Measurements from ENCODE around the gene FBXO46.

FBXO46 gene

GRCh38 chr19:45682117-45682516 lies 48.6 kb downstream of the FBXO46 start:
- no peak for DNase-seq (ENCODE audit: low read depth)

- DNase-seq (ENCODE audit: low read depth), result peak; percentile 82
Measured at GRCh38 chr19:45681391-45682015, 49.2 kb downstream of the FBXO46 start.

GRCh38 chr19:45677351-45678230 lies 53.1 kb downstream of the FBXO46 start:
- DNase-seq (ENCODE audit: low read depth), result peak; percentile 87

- no peak for DNase-seq (ENCODE audit: low read depth)
Measured at GRCh38 chr19:45676851-45677263, 53.8 kb downstream of the FBXO46 start.

- DNase-seq (ENCODE audit: low read depth), result no peak
Measured at GRCh38 chr19:45674946-45675345, 55.8 kb downstream of the FBXO46 start.

GRCh38 chr19:45670670-45671453 lies 59.8 kb downstream of the FBXO46 start:
- DNase-seq (ENCODE audit: low read depth), result peak; percentile 88

GRCh38 chr19:45668342-45668871 lies 62.3 kb downstream of the FBXO46 start:
- no peak for DNase-seq (ENCODE audit: low read depth)

- DNase-seq (ENCODE audit: low read depth), result peak; percentile 65
Measured at GRCh38 chr19:45667620-45668341, 62.9 kb downstream of the FBXO46 start, which contains the start of gene GIPR. TSS of gene GIPR (plus strand) at chr19:45668221. CDS start at chr19:45669521, 1,300 bp downstream.

- no peak for DNase-seq (ENCODE audit: low read depth)
Measured at GRCh38 chr19:45664575-45664974, 66.1 kb downstream of the FBXO46 start.

GRCh38 chr19:45663800-45664199 lies 66.9 kb downstream of the FBXO46 start:
- no peak for DNase-seq (ENCODE audit: low read depth)

- DNase-seq (ENCODE audit: low read depth), result no peak
Measured at GRCh38 chr19:45660636-45661035, 70.1 kb downstream of the FBXO46 start.

Measured in EH (cell line).